GM18951 (cell line): ENCODE measurements around the gene RTN4R.

ENCODE experiments used
- POLR2A ChIP-seq: IDR thresholded peaks from 4 replicates; pipeline ENCODE4 v1.6.1; 2011; ENCODE audit warnings: mild to moderate bottlenecking; ENCODE audit not compliant: insufficient read length, insufficient read depth; ENCODE audit errors: extremely low read depth
- in situ Hi-C: fragments of 300-500 bp; cut with MboI; formaldehyde crosslinking; loops from one replicate; pipeline ENCODE4 v1.12.0; 2022; ENCODE audit warnings: low sequenced_read_pairs, mixed read lengths, inconsistent platforms; ENCODE audit not compliant: unreplicated experiment

The RTN4R gene

GRCh38 chr22:20242393-20243175, 25.5 kb downstream of the RTN4R start:
- in situ Hi-C loops = no loop called here
- no peak for TF ChIP-seq POLR2A

DNA sequence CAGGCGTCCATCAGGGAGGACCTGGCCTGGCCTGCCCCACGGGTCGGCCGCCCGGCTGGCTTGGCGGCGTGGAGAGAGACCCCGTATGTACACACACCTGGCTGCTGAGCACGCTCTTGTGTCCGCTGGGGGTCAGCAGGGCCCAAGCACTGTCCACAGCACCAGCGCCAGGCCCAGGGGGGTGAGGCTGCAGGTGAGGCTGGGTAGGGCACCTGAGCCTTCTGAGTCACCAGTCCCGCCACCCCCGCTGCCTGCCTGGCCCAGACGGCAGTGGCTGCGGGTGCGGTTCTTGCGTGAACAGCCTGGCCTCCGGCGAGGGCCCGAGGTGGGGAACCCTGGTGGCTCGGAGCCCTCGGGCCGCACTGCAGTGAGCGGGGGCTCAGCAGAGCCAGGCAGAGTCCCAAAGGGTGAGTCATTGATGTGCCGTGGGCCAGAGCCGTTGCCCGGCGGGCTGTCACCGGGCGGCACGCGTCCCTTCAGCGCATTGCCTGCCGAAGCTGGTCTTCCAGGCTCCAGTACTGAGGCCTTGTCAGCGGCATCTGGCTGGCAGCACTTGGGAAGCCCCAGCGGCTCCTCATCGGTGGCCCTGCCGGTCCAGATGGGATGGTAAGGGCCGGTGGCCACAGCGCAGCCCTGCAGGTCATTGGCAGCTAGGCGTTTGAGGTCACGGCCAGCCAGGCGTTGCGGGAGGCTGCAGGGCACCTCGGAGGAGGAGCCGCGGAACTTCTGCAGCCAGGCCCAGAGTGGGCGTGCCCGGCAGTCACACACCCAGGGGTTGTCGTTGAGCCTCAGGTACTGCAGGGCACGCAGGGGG, 26.3 kb downstream of the RTN4R start:
- TF ChIP-seq POLR2A = no peak
- in situ Hi-C loops = no loop called here

DNA sequence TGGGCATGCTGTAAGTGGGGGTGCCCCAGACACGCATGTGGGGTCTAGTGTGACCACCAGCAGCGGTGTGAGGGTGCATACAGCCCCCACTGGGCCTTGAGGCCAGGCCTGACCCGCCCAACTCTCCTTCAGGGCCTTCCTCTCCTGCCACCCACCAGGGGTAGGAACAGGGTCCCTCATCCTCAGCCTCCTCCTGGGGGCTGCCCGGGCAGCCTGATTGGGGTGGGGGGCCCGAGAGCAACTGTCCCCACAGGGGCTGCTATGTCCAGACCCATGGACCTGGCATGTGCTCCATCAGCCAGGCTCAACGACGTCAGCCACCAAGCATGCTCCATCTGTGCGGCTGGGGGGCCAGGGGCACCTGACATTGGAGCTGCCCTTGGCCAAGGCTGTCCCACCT, 27.2 kb downstream of the RTN4R start:
- TF ChIP-seq POLR2A = no peak
- in situ Hi-C loops = no loop called here

DNA sequence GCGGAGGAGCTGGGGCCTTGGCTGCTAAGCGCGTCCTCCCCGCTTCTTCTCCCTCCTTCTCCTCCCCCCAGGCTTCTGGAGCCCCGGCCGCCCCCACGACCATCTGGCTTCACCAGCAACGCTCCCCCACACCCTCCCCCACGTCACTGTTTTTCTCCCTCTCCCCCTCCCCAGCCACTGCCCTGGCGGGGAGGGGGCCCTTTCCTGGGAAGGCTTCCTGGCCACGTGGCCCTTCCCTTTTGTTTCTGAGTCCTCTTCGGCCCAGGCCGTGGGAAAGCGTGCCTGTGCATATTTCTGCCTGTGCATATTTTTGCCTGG, 27.7 kb downstream of the RTN4R start:
- TF ChIP-seq POLR2A = no peak
- in situ Hi-C loops = no loop called here

- in situ Hi-C loops = no loop called here
- TF ChIP-seq POLR2A = no peak
These were observed 28.3 kb downstream of the RTN4R start for GRCh38 chr22:20239676-20240446.

DNA sequence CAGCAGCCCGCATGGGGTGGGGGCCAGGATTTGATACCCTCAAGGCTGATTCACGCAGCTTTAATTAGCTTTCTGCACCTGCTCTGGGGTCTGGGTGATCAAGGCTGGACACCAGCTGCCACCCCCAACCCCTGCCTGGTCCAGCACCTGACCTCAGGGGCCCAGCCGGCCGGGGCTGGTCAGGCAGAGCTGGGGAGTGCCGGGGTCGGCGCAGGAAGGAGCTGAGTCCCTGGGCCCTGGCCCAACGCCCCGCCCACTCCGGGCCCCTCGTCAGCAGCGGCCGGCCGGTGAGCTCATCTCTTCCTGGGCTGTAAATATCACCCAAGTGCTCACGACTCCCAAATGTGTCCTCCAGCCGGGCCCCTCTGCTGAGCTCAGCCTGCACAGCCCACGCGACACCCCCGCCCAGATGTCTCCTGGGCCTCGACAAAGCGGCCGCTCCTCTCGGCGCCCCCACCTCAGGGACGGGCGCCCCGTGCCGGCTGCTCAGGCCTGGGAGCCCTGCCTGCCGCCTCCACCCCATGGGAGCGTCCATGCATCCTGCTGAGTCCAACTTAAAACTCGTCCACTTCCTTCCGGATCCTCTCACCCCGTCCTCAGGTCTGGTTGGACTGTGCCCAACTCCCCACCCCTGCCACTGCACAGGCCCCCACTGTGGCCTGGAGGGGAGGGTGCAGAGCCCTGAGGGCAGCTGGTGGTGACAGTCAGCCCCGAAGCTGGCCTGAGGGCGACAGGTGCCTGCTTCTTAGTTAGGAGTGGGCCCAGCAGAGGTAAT, 29.0 kb downstream of the RTN4R start:
- no peak for TF ChIP-seq POLR2A
- in situ Hi-C loops = no loop called here

DNA sequence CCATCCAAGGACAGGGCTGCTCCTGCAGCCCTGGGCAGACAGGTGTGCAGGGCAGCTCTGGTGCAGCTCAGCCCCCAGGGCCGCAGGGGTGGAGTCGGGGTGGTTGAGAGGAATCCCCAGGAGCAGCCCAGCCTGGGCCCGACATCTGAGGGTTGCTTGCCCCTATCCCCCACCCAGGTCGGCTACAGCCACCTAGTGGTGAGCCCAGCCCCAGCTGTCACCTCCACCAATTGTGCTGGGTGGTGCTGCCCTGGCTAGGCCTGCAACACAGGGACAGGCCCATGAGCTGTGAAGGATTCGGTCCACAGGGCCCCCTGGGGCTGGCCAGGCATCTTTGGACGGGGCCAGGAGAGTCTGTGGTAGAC, 29.6 kb downstream of the RTN4R start:
- in situ Hi-C loops = no loop called here

DNA sequence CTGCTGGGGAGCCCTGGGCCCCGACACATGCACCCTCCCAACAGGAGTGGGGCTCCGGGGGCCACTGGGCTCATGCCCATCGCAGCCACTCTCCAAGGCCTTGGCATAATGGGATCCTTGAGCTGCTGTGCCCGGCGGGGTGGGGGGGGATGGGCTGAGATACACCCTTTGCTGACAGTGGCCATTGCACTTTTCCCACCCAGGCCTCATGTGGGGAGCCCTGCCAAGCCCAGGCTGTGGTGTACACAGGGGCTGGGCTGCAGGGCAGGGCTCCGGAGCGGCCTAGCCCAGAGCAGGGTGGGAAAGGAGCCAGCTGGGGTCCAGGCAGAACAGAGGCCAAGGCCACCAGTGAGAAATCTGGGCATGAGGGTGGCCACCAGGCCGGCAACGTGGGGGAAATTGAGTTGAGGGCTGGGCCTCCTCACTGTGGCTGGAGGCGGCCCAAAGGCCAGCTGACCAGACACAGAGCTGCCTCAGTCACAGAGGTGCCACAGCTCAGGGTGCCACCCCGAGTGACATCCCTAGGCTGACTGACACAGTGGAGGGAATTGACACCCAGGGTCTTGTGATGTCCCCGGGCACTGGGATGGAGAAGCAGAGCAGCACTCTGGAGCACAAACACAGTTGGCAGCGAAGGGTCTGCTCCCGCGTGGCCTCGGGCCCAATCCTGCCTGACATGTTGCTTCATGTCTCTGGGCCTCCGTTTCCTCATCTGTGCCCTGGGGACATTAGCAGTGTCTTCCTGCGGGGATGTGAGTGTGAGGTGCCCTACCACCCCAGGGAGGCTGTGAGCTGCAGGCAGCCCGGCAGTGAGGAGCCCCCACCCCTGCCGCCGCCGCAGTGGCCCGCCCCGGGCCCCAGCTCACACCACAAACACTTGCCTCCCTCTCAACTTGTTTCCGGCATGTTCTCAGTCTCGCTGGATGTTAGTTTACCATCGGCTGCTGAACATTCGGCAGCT, 30.4 kb downstream of the RTN4R start:
- TF ChIP-seq POLR2A = no peak
- in situ Hi-C loops = no loop called here

More for the DNA sequence above, 29.6 kb downstream of the RTN4R start:
- no peak for TF ChIP-seq POLR2A

DNA sequence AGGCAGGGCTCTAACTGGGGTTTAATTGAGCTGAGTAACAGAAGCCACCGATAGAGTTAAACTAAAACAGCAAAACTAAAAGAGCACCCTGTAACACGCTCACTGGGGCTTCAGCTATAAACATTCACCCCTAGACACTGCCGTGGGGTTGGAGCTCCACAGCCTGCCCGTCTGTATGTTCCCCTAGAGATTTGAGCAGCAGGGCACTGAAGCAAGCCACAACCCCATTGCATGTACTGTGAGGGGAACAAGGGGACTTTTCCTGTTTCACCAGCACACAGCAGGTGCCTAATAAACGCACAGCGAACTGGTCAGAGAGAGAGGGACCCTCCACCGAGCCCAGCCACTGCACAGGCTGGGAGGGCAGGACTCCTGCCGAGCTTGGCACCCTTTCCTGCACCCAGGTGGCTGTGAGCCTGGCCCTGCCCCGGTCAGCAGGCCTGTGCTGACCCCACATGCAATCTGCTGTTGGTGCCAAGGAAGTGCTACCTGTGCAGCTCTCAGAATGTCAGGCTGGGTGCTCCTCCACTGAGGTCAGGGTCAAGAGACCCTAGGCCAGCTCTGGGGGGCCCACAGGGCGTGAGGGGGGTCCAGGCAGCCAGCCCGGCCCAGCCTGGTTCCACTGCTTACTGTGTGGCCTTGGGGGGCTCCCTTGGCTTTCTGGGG, 31.9 kb downstream of the RTN4R start:
- no peak for TF ChIP-seq POLR2A
- in situ Hi-C loops = no loop called here

GRCh38 chr22:20235389-20235991, 32.6 kb downstream of the RTN4R start:
- no peak for TF ChIP-seq POLR2A
- in situ Hi-C loops = no loop called here

DNA sequence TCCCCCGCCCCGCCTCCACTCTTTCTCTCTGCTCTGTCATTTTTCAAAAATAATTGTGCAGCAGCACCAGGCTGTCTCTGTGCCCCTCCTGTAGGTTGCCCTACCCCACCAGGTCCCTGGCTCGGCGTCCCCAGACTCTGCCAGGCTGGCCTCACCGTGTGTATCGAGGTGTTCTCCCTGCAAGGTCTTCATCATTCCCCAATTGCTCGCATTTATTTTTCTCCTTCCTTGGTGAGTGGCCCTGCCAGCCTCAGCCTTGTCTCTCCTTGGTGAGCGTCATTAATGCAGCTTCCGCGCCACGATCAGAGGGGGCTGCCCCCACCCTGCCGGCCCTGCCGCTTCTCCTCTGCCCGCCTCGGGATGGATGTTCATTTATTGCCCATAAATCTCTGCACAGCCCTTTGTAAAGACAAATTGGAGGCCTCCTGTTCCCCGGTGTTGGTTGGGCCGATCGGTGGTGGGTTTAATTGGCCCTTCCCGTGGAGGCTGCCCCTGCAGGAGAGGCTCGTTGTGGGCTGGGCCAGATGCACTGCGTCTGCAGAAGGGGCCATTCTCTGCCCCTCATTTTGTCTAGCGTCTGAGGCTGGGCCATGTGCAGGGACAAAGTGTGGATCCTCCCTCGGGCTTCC, 33.2 kb downstream of the RTN4R start:
- in situ Hi-C loops = no loop called here

More for the DNA sequence above, 33.2 kb downstream of the RTN4R start:
- no peak for TF ChIP-seq POLR2A
